Activated CD8-positive, alpha-beta memory T cell treated with anti-CD3 and anti-CD28 coated beads, Interleukin-2, amount 50 U/mL, for 4 hours (primary cell): Measurements from ENCODE around the gene AKT3.

ENCODE experiments used
- DNase-seq: peaks from one replicate; pipeline ENCODE4 v3.0.0-alpha.2; 2020

Gene AKT3

GRCh38 chr1:243730487-243731150, 119.4 kb downstream of the AKT3 start:
- no peak for DNase-seq

GRCh38 chr1:243729956-243730355, 120.1 kb downstream of the AKT3 start:
- no peak for DNase-seq

GRCh38 chr1:243727503-243728203, 122.4 kb downstream of the AKT3 start:
- DNase-seq: no peak

DNA sequence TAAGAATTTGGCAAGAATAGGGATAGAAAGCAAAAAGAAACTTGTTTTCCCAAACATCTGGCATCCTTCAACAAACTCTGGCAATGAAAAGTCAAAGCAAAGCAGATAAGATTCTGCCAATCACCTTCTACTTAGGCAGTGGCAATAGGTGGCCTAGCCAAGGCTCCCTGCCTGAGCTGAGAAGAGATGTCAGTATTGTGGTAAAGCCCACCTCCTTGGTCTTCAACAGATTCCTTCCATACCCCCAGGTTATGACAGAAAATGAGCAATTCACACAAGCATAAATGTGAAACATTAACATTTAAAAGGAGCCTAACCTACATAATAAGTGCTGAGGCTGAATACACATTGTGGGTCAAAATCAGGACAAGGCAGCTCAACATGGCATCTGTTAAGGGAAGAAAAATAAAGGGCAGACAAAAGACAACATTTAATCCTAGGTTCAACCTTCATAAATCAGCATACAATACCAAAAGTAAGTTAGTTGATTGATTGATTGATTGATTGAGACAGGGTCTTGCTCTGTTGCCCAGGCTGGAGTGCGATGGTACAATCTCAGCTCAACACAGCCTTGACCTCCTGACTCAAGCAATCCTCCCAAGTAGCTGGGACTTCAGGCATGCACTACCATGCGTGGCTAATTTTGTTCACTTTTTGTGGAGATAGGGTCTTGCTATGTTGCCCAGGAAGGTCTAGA, 123.1 kb downstream of the AKT3 start:
- DNase-seq: no peak

GRCh38 chr1:243725846-243726245, 124.2 kb downstream of the AKT3 start:
- DNase-seq: no peak

- no peak for DNase-seq
These were observed 125.0 kb downstream of the AKT3 start for GRCh38 chr1:243725075-243725474.

GRCh38 chr1:243723458-243724043, 126.5 kb downstream of the AKT3 start:
- DNase-seq: no peak

- no peak for DNase-seq
These were observed 127.0 kb downstream of the AKT3 start for GRCh38 chr1:243723050-243723449.

- no peak for DNase-seq
These were observed 130.6 kb downstream of the AKT3 start for GRCh38 chr1:243719476-243719875.

DNA sequence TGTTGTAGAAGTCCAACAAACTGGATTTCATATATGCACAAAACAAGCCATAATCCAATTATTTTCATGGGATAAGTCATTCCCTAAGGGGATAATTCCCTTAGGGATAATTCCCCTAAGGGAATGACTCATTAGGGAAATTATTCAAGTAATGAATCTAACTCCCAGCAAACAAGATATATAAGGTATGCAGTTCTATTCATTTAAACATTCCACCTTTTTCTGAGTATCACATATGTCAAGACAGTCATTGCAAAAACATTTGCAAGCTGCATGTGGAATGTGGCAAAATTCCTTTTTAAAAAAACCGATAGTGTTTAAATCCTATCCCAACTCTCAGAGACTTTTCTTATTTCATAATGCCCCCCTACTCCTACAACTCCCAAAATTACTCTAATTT, 131.2 kb downstream of the AKT3 start:
- no peak for DNase-seq

DNA sequence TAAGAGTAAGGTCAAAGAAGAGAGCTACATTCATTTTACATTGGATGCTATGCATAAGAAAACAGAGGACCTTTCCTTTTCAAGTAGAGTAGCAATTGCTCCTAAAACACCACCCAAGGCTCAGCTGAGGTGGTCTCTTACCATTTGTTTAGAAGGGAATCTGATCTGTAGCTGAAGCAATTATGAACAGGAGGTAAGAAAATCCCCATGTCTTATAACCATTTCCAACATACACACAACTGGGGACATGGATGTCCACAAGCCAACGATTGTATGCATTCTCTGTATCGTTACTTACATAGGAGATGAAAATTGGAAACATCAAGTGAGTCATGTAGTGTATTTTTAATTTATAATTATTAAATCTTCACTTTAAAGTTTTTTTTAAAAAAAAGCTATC, 132.0 kb downstream of the AKT3 start:
- no peak for DNase-seq

DNA sequence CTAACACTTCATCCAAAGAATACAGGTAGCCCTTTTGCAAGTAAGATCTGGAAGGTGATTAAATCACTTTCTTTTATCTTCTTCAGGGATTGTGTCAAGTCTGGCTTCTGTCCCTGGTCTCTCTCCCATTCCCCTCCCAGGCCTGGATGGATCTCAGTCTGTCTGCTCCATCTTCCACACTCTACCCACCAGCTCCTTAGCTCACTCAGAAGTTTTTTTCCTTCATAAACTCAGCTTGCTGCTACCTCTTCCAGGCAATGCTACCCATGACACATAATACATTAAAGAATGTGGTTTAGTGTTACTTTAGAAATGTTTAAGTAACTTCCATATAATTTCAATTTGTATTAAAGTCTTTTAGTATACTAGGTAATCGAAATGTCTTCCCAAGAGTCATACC, 133.1 kb downstream of the AKT3 start:
- no peak for DNase-seq

DNA sequence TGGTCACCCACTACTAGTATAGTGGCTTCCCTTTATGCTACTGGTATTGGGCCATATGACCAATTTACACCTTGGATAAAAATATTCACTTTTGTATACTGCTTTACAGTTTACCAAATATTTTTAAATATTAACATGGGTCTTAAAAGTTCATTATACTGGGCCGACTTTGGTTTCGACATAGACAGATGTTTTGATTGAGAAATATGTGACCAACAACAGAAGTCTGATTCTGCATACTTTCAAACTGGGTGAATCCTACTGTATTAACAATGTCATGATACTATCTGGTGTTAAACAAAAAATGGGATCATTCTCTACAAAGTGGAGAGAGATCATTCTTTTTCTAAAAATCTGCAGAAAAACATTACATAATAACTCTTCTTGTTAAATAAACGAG, 134.8 kb downstream of the AKT3 start:
- DNase-seq: no peak

DNA sequence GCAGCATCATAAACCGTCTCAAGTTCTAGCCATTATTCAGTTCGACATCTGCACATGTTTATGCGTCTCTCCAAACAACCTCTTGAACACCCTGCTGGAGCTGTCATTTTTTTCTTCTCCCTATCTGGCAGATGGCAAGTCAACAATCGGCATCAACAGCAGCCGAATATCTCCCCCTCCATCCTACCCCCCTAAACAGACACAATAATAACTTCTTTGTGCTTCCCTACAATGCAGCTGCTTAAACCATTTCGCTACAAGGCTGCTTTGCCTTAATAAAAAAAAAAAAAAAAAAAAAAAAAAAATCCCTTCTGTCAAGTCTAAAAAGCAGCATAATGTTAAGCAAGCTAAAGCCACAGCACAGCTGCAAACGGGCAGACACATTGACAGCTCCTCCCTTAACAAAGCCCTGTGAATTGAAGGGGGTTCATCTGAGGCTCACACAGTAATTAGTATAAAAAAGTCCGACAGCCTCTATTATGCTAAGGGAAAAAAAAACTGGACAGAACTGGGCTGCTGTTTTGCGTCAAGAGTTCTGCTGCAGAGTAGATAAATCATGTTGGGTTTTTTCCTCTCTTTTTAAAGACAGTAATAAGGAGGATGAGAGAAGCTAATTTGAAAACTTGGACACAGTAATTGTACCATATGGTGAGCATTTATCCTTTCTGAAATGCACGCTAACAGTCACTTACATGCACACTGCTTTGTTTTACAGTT, 136.4 kb downstream of the AKT3 start:
- DNase-seq: no peak

DNA sequence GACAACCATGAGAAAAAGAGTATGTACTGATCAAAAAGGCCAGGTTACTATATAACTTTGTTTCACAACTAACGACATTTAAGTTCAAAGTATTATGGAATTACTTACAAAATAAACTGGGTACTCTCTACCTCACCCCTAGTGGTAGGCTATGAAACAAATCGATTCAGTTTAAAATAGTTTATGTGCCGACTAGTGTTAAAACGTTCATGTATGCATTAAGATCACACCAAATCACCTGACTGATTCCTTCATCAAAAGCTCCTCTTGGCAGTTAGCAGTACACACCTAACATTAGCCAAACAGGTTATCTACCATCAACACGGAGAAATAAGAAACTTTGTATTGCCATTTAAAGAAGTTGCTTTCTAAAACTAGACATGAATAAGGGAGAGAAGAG, 137.1 kb downstream of the AKT3 start:
- no peak for DNase-seq

GRCh38 chr1:243712242-243712641, 137.8 kb downstream of the AKT3 start:
- DNase-seq: no peak

GRCh38 chr1:243710467-243710866, 139.6 kb downstream of the AKT3 start:
- no peak for DNase-seq

GRCh38 chr1:243708210-243708609, 141.8 kb downstream of the AKT3 start:
- no peak for DNase-seq

DNA sequence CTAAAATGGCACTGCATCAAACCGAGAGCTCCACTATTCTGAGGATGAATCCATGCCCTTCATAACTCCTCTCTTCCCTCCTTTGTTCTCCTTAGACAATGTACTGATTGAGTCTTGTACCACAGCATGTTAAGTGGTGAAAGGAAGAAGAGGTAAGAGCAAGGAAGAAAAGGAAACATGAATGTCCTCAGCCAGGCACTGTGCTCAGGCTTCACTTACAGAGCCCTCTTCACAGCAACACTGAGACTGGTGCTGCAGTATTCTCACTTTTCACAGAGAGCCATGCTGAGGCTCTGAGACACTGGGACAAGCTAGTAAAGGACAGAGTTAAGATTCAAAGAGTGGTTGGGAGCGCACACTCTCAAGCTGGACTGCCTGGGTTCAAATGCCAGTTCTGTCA, 143.5 kb downstream of the AKT3 start:
- no peak for DNase-seq

- DNase-seq: no peak
These were observed 144.5 kb downstream of the AKT3 start for GRCh38 chr1:243705585-243705984.

GRCh38 chr1:243701872-243702271, 148.2 kb downstream of the AKT3 start:
- DNase-seq: no peak

GRCh38 chr1:243693800-243694199, 156.2 kb downstream of the AKT3 start:
- DNase-seq: no peak

GRCh38 chr1:243686159-243686558, 163.9 kb downstream of the AKT3 start:
- DNase-seq: no peak
